ENCODE data around the gene ZNF556.

ZNF556 gene

DNA sequence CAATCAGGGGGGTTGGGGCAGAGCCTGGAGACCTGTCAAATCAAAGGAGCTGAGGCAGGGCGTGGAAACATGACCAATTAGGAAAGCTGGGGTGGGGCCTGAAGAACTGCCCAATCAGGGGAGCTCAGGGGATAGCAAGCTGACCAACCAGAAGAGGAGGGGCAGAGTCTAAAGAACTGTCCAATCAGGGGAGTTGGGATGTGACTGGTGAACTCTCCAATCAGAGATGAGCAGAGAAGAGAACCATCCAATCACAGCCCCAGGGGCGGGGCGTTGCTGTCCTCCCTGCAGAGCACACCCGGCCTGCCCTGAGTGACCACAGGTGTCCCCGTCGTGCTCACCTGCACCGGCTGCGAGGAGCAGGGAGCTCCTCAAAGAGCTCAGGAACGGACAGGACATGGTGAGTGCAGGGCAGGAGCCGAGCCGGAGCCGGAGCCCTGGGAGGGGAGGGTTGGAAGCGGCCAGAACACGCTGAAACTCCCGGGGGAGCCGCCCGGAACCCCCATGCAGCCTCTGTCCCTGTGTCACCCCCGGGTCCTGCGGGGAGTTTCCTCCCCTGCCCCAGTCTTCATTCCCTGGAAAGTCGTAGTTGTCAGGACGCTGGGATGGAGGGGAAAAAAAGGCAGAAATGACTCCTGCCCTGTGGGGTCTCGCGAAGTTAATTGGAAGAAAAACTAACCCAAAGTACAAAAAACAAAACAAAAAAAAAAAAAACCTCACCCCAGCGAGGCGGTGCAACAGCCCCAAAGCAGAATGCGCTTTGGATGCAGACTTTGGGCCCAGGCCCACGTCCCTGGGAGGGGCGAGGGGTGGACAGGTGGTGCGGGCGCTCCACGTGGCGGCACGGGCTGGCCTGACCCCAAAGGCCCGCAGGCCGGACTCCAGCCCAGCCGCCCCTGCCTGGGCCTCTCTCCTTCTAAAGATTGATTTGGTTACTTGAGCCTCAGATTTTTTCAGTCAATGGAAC lies at the start of gene ZNF556:
TSS of gene ZNF556 (plus strand) at position 311 of the 967 bp plus-strand sequence. CDS start at position 398, 87 bp downstream.
- peak; percentile 38 for DNase-seq (ENCODE audit: low spot score)

DNA sequence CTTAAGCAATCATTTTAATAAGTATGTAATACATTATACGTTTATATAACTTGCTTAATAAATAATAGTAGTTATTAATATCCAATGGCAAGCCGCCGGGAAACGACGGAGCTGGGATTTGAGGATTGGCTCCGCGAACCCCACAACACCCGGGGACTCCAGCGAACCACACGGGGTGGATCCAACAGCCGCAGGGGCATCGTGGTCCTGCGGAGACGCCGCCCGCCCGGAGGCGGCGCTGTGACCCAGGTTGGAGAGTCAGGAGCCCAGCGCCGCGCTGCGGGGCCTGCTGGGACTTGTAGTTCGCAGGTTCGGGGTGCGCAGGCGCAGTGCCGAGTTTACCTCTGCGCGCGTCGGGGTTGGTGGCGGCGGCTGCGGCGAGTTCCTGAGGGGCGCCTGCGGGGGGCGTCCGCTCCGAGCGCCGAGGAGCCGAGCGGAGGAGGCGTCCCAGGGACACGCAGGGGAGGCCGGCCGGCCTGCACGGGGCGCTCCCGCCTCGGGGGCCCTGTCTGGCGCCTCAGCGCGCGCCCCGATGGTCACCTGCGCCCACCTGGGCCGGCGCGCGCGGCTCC lies 47.5 kb upstream of the ZNF556 start, which contains the start of gene ZNF554:
TSS of gene ZNF554 (plus strand) at position 329 of the 572 bp plus-strand sequence. CDS start at position 533, 204 bp downstream.
- peak; percentile 91 for DNase-seq (ENCODE audit: low spot score)

DNA sequence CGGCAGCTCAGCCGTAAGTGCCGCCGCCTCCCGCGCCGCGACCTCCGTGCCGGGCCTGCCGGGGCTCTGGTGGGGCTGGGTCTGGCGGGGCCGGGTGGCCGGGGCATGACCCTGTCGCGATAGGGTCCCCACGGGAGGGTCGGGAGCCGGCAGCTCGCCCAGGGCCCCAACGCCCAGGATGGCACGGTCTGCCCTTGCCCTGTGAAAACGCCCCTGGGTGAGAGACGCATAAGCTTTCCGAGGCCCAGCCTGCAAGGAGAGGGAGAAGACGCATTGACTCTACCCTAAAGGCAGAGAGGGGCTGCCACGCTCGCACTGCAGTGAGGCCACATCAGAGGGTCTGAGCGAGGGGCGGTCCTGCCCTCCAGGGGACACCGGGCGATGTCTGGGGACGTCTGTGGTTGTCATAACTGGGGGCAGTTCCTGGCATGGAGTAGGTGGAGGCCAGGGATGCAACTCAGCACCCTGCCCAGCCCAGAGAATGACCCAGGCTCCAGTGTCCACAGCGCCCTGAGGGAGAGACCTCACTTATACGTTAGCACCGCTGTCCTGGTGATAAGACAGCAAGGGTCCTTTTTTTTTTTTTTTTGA lies 46.9 kb upstream of the ZNF556 start:
- no peak for DNase-seq (ENCODE audit: low spot score)

DNA sequence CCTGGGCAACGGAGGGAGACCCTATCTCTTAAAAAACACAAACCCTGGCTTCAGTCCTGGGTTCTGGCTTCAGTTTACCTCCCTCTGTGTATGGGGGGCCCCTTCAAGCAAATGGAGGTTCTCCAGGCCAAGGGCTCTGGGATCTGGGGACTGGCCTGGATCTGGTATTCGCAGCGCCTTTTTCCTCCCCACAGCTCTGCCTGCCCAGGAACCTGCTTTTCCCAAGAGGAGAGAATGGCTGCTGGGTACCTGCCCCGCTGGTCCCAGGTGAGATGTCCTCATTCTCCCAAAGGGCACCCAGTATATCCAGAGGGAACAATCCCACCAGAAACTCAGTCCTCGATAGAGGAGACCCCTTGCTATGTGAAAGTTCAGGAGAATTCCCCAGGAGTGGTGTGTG lies 44.3 kb upstream of the ZNF556 start:
- no peak for DNase-seq (ENCODE audit: low spot score)

DNA sequence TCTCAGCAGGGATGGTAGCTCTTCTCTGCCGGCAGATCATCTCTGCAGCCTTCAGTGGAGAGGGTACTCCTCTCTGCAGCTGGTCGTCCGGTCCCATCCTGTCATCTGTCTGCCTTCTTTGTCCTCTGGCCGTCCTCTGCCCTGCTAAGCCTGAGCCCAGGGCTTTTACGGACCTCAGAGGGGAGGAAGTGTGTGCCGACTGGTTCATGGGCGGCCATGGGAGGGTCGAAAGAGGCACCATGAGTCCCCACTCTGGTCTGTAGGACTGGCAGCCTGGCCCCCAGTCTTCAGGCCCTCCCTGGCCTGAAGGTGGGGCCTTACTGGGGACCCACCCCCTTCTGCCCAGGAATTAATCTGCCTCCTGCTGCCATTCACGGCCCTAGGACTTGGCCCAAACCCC lies 43.5 kb upstream of the ZNF556 start:
- no peak for DNase-seq (ENCODE audit: low spot score)

DNA sequence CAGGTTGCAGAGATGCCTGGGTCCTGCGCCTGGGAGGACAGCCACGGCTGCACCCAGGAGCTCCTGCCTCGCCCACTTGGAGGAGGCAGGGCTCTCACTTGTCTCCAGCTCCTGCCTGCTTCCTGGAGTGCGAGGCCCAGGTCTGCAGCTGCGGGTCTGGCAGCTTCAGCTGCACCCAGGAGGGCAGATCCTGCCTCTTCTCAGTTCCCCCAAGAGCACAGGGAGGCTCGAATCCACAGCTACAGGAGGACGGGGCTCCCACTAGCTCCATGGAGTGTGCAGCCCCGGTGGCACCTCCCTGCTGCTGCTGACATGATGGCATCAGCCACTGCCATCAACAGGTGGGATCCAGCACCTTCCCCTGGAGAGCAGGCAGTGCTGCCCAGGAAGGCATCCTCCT lies 43.0 kb upstream of the ZNF556 start:
- no peak for DNase-seq (ENCODE audit: low spot score)

DNA sequence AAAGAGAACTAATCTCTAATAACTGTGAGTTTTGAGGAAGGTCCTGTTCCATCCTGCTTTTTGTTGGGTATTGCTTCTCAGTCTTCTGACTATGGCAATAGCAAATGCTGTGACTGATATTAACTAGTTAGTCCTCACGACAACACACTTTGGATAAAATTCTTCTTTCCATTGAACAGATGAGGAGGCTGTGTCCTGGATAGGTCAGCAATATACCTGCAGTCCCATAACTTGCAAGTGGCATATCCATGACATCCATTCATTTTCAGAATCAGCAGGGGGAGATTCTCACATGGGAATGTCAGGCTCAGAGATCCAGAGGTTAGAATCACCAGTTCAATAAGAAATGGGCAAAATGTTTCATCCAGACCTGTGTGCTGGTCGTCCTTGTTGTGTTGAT lies 40.1 kb upstream of the ZNF556 start:
- no peak for DNase-seq (ENCODE audit: low spot score)

DNA sequence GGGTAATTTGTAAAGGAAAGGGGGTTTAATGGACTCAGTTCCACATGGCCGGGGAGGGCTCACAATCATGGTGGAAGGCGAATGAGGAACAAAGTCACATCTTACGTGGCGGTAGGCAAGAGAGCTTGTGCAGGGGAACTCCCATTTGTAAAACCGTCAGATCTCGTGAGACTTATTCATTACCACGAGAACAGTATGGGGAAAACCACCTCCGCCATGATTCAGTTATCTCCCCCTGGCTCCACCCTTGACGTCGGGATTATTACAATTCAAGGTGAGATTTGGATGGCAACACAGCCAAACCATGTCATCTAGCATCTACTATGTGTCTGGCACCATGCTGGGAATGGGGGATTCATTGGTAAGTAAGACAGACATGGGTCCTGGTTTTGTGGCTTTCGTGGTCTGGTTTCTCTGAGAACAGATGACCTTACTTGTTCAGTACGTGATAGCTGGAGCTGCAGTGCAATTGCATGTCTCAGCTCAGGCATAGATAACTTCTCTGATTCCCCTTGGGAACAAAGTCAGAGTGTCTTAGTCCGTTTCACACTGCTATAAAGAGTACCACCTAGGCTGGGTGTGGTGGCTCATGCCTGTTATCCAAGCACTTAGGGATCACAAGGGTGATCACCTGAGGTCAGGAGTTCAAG lies 39.2 kb upstream of the ZNF556 start:
- DNase-seq (ENCODE audit: low spot score) = no peak

DNA sequence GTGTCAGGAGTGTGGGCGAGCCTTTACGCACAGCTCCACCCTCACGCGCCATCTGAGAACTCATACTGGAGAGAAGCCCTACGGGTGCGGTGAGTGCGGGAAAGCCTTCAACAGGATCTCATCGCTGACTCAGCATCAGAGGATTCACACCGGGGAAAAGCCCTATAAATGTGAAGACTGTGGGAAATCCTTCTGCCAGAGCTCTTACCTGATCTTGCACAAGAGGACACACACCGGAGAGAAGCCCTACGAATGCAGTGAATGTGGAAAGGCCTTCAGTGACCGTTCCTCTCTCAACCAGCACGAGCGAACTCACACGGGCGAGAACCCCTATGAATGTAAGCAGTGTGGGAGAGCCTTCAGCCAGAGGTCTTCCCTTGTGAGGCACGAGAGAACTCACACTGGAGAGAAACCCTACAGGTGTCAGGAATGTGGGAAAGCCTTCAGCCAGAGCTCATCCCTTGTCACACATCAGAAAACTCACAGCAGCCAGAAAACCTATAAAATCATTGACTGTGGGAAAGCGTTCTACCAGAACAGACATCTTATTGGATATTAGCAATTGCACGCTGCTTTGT lies 32.8 kb upstream of the ZNF556 start:
- no peak for DNase-seq (ENCODE audit: low spot score)

DNA sequence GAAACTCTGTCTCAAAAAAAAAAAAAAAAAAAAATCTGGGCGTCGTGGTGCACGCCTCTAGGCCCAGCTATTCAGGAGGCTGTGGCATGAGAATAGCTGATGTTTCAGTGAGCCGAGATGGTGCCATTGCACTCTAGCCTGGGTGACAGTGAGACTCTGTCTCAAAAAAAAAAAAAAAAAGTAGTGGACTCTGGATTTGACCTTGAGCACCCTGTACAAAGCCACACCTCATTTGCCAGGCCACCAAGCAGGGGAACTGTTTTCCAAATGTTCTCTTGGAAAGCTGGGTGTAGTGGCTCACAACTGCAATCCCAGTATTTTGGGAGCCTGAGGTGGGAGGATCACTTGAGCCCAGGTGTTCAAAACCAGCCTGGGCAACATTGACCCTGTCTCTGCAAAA lies 29.7 kb upstream of the ZNF556 start:
- DNase-seq (ENCODE audit: low spot score) = no peak

DNA sequence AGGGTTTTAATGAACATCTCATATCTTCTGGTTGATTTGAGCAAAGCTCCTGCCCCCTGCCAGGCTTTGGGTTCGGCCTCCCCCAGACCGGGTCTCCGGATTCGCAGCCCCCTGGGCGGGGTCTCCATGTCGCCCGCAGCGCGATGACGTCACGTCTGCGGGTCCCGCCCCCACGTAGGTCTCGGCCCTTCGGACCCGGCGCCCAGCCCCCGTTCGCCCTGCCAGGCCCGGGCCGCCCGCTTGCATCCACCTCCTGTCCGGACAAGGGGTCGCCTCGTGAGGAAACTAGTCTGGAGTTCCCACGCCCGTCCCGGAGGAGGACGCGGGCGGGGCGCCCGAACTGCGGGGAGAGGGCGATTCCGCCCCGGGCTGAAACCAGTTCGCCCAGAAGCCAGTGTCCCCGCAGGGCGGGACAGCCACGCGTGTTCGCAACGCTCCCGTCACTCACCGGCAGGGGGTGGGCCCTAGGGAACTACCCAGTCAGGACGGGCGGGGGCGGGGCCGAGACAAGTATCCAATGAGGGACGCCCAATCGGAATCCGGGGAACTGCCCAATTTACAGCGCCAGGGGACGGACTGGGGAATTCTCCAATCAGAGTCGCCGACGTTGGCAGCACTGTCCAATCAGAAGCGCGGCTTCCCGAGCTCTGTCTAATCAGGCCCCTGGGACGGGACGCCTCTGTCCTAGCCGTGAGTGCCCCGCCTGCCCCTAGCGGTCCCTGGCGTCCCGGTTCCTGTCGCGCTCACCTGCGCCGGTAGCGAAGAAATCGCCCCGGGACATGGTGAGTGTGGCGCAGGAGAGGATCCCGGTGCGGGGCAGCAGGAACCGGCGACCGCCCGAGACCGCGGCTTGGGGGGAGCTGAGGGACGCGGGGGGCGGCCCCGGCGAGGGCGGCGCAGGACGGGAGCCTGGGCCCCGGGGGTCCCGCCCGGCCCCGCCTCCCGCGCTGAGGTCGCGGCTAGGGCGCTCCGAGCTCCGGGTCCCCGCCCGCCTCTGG lies 26.0 kb upstream of the ZNF556 start, which contains the start of gene ZNF555:
TSS of gene ZNF555 (plus strand) at position 682 of the 998 bp plus-strand sequence. CDS start at position 780, 98 bp downstream.
- peak; percentile 100 for DNase-seq (ENCODE audit: low spot score)

DNA sequence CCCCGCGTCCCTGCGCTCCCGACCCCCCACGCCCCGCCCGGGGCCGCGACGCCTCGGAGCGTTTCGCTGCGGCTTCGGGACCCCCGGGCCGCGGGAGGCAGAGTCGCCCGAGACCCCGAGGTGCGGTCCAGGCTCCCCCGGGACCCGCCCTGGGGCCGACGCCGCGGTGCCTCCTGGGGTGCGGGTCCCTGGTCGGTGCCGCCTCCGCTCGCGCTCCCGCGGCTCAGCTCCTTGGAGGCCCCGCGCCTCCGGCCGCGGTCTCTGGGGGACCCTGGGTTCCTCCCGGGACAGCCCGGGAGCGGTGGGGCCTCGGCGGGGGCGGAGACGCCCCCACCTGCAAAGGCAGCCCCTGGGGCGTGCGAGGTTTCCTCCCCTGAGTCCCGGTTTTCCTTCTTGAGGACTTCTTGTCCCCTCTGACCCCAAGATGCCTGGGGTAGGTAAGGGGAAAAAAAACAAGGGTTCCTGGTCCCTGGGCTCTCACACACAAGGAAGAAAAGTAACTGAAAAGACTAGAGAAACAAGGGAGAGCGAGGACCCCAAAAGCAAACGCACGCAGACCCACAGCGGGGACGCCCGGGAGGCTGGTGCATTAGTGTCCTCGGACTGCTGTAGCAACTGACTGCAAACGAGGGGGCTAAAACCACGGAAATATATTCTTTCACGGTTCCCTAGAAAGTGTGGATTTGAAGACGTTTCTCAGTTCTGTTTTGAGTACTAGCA lies 25.1 kb upstream of the ZNF556 start:
- no peak for DNase-seq (ENCODE audit: low spot score)

DNA sequence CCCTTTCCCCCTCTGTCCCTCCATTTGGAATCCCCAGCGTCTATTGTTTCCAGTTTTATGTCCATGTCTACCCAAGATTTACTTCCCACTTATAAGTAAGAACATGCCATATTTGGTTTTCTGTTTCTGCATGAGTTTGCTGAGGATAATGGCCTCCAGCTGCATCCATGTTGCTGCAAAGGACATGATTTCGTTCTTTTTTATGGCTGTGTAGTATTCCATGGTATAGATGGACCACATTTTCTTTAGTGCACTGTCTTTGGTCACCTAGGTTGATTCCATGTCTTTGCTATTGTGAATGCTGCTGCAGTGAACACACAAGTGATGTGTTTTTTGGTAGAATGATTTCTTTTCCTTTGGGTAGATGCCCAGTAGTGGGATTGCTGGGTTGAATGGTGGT lies 22.0 kb upstream of the ZNF556 start:
- DNase-seq (ENCODE audit: low spot score) = no peak

DNA sequence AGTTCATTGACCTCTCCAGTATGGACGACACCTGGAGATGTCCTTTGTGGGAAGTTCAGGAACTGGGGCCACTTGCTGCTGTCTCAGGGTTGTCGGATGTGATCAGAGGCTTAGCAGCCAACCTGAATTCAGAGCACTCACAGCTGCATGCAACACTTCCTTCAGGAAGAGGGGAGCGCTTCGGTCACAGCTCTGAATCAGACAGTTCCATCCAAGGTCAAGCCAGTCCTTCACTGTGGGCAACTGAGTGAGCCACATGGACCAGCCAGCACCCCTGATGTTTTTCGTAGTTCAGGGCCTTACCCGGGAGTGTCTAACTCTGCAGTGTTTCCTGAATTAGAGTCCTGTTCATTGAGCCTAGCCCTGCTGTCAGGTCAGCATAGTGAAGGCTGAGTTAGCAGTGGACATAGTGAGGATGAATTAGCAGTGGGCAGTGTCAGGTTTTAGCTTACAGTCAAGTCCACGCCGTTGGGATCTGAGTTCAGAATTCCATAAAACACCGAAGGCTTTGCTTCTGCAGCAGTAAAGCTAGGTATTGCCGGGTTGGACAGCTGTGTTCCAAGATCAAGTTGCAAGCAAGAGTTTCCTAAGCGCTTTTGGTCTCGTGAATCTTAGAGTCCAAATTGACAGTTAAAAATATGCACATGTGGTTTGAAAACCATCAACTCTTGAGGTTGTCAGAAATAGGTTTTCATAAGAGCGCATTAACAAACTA lies 20.8 kb upstream of the ZNF556 start:
- no peak for DNase-seq (ENCODE audit: low spot score)

DNA sequence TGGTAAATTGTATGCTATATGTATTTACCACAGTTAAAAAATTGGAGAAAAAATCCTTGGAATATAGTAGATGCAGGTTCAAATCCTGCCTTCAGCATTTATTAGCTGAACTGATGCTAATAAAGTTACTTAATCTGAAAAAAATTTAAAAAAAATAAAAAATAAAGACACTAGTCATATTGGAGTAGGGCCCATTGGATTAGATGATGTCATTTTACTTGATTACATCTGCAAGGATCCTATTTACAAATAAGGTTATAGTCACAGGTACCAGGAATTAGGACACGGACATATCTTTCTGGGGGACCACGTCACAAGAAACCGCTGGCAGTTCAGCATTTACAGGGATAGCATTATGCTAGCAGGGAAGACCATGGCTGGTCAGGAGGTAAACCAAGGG lies 19.6 kb upstream of the ZNF556 start:
- DNase-seq (ENCODE audit: low spot score) = no peak

DNA sequence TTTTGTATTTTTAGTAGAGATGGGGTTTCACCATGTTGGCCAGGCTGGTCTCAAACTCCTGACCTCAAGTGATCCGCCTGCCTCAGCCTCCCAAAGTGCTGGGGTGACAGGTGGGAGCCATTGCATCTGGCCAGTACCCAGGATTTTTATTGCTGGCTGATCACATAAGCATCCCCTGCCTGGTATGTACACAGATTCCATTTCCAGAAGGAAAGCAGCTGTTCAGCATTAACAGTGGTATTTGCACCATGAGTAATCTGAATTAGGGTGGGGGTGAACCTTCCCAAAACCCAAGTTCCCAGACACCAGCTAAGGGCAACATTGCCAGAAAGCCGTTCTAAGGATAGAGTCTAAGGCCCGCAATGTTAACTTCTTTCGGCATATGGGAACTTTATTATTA lies 18.5 kb upstream of the ZNF556 start:
- DNase-seq (ENCODE audit: low spot score) = no peak

DNA sequence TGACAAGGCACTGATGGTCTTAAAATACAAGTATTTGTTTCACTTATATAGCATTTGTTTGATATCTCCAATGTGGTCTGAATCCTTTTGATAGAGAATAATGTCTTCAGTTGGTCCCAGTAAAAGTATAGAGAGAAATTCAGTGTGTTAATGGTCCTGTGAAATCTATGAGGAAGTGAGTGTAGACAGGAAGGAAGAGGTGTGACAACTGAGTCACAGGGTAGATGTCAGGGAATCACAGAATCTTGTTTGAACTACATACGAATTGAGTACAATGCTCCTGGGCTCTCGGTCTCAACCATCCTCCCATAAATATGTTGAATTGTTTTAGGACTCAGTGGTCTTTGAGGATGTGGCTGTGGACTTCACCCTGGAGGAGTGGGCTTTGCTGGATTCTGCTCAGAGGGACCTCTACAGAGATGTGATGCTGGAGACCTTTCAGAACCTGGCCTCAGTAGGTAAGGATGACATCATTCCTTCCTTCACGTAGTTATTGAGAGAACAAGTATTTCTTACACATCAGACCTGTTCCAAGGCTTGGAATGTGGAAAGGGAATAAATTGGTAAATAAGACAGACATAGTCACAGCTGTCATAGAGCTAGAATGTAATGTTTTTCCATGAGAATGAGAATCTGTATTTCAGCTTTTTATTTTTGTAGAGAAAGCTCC lies 16.7 kb upstream of the ZNF556 start:
- DNase-seq (ENCODE audit: low spot score) = no peak

DNA sequence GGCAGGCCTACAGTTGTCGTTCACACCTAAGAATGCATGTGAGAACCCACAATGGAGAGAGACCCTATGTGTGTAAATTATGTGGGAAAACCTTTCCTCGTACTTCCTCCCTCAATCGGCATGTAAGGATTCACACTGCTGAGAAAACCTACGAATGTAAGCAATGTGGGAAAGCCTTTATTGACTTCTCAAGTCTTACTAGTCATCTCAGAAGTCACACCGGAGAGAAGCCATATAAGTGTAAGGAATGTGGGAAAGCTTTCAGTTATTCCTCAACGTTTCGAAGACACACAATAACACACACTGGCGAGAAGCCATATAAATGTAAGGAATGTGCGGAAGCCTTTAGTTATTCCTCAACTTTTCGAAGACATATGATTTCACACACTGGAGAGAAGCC lies 14.5 kb upstream of the ZNF556 start:
- DNase-seq (ENCODE audit: low spot score) = no peak
